Suprapubic skin (tissue), 4 donors: ENCODE measurements around the gene DDX1. TPM values are rescaled to one million over a fixed set of nuclear protein-coding genes. Genes with fewer than 3 reads are reported as not detected.

Experiments used
- DNase-seq, 2 donors: peaks; one replicate each; pipeline ENCODE4 v3.0.0-alpha.2; 2019; ENCODE audit warnings: low spot score in 2 of 2
- H3K27ac ChIP-seq: fragments of 200-600 bp; sonication (generic); one replicate; pipeline ENCODE4 v1.5.1; 2019
- H3K27me3 ChIP-seq: fragments of 200-600 bp; sonication (generic); one replicate; pipeline ENCODE4 v1.5.1; 2019
- H3K36me3 ChIP-seq: fragments of 200-600 bp; sonication (generic); one replicate; pipeline ENCODE4 v1.5.1; 2019
- H3K4me1 ChIP-seq: fragments of 200-600 bp; sonication (generic); one replicate; pipeline ENCODE4 v1.5.1; 2019
- H3K4me3 ChIP-seq: fragments of 200-600 bp; sonication (generic); one replicate; pipeline ENCODE4 v1.5.1; 2019; ENCODE audit warnings: mild to moderate bottlenecking
- H3K9me3 ChIP-seq: fragments of 200-600 bp; sonication (generic); one replicate; pipeline ENCODE4 v1.5.1; 2019
- CTCF ChIP-seq, 2 donors: fragments of 200-600 bp in 1 of 2; fragments of 450-650 bp in 1 of 2; sonication (generic) in 1 of 2; IDR thresholded peaks; one replicate each; pipeline ENCODE4 v1.5.1; 2016 to 2019; ENCODE audit warnings: antibody characterized with exemption in 2 of 2, mild to moderate bottlenecking in 1 of 2, moderate library complexity in 1 of 2
- EP300 ChIP-seq: sonication (generic); formaldehyde crosslinking; IDR thresholded peaks from one replicate; pipeline ENCODE4 v1.6.1; 2017; ENCODE audit warnings: antibody characterized with exemption
- POLR2A ChIP-seq, 2 donors: fragments of 450-650 bp; IDR thresholded peaks; one replicate each; pipeline ENCODE4 v1.6.1; 2017; ENCODE audit warnings: antibody characterized with exemption in 2 of 2, mild to moderate bottlenecking in 2 of 2, moderate library complexity in 2 of 2
- POLR2AphosphoS5 ChIP-seq, 3 donors: sonication (generic); formaldehyde crosslinking; IDR thresholded peaks; one replicate each; pipeline ENCODE4 v1.6.1; 2017; ENCODE audit warnings: antibody characterized with exemption in 3 of 3
- WGBS: methylation state at CpG from one replicate; pipeline ENCODE4 v1.1.5; 2018; 5-methylcytosine and 5-hydroxymethylcytosine counted together
- total RNA-seq, 4 donors: library from RNA; depleted of rRNA; stranded (reverse); fragments of >200 nt; gene quantifications; one replicate each; pipeline ENCODE4 v1.1.0, GENCODE V29; 2016

Gene DDX1
- total RNA-seq, 4 donors from 2014 or later: 40.9 to 62.1 (median 51.8) TPM

- Histone ChIP-seq H3K27me3 (no peaks in the 10 kb centered on the region), H3K9me3 (no peaks in the 10 kb centered on the region), H3K27ac (no peak overlapping the region), H3K4me1 (no peaks in the 10 kb centered on the region), H3K4me3 (no peak overlapping the region), H3K36me3 (no peaks in the 10 kb centered on the region)
- TF ChIP-seq EP300: no peak
- TF ChIP-seq CTCF (IDR thresholded peaks at IDR 0.05): peak; percentile 32 to 69
- peak; percentile 86 to 88 for DNase-seq
- WGBS: 20% methylated on average over 7 of the region's 7 CpGs
These were observed 14.5 kb upstream of the DDX1 start for GRCh38 chr2:15577071-15577735.

DNA sequence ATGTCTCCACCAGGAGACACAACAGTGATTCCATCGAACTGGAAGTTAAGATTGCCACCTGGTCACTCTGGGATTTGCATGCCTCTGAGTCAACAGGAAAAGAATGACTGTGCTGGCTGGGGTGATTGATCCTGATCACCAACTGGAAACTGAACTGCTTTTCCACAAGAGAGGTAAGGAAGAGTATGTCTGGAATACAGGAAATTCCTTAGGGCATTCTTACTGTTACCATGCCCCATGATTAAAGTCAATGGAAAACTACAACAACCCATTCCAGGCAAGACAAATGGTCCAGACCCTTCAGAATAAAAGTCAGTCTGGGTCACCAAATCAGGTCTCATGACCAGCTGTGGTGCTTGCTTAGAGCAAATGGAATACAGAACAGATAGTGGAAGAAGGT, 12.0 kb upstream of the DDX1 start:
- H3K4me1 ChIP-seq: no peaks in the 10 kb centered on the region
- H3K27me3 ChIP-seq: no peaks in the 10 kb centered on the region
- WGBS: 47% methylated on average over 1 of the region's 1 CpG
- TF ChIP-seq CTCF (IDR thresholded peaks at IDR 0.05) (no peak), POLR2AphosphoS5 (IDR thresholded peaks at IDR 0.05) (no peak), EP300 (no peak), POLR2A (IDR thresholded peaks at IDR 0.05) (no peak)
- H3K9me3 ChIP-seq: no peaks in the 10 kb centered on the region
- H3K27ac ChIP-seq: no peak overlapping the region
- no peaks in the 10 kb centered on the region for H3K36me3 ChIP-seq
- DNase-seq: no peak
- no peak overlapping the region for H3K4me3 ChIP-seq

DNA sequence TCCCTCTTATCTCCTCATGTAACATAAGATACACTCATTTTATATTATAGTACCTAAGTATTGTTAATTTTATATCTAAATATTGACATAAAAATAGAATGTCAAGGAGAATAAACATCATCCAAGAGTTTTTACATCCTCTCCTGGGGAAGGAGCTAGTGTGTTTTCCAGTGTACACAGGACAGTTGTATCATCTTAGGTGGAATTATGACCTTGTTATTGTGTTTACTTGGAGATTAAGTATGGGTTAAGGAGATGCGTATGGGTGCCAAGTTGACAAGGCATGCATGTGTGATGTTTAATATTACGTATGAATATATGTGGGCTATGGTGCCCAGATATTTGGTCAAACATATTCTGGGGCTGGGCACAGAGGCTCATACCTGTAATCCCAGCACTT, 11.2 kb upstream of the DDX1 start:
- WGBS: 93% methylated on average over 2 of the region's 2 CpGs

GRCh38 chr2:15582710-15583357, 8.8 kb upstream of the DDX1 start:
- H3K4me3 ChIP-seq: no peak overlapping the region
- 41% methylated on average over 15 of the region's 15 CpGs for WGBS

More for the DNA sequence above, 11.2 kb upstream of the DDX1 start:
- Histone ChIP-seq H3K9me3 (no peaks in the 10 kb centered on the region), H3K27ac (no peak overlapping the region), H3K36me3 (no peaks in the 10 kb centered on the region), H3K27me3 (no peaks in the 10 kb centered on the region), H3K4me3 (no peak overlapping the region), H3K4me1 (no peaks in the 10 kb centered on the region)
- no peak for TF ChIP-seq POLR2A (IDR thresholded peaks at IDR 0.05)
- no peak for TF ChIP-seq POLR2AphosphoS5 (IDR thresholded peaks at IDR 0.05)
- no peak for TF ChIP-seq CTCF (IDR thresholded peaks at IDR 0.05)
- TF ChIP-seq EP300: no peak
- DNase-seq: no peak

More at GRCh38 chr2:15582710-15583357, 8.8 kb upstream of the DDX1 start:
- Histone ChIP-seq H3K9me3 (no peaks in the 10 kb centered on the region), H3K36me3 (no peaks in the 10 kb centered on the region), H3K4me1 (no peaks in the 10 kb centered on the region), H3K27ac (no peak overlapping the region), H3K27me3 (no peaks in the 10 kb centered on the region)
- DNase-seq: no peak
- TF ChIP-seq EP300 (no peak), CTCF (IDR thresholded peaks at IDR 0.05) (no peak), POLR2A (IDR thresholded peaks at IDR 0.05) (no peak), POLR2AphosphoS5 (IDR thresholded peaks at IDR 0.05) (no peak)
